GM23338 (cell line): ENCODE results near the gene PCF11. TPM values are rescaled to one million over a fixed set of nuclear protein-coding genes. Genes with fewer than 3 reads are reported as not detected.

Experiments
- ATAC-seq: fragments of 200-7000 bp; cut with Tn5 transposase; 3 replicates; pipeline ENCODE4 v1.9.1; 2020
- DNase-seq: peaks from one replicate; pipeline ENCODE4 v3.0.0-alpha.2; 2015; ENCODE audit warnings: low spot score
- H2AFZ ChIP-seq: fragments of 200-600 bp; sonication (generic); 2 replicates; pipeline ENCODE4 v1.8.0; 2016; ENCODE audit warnings: antibody characterized with exemption, mild to moderate bottlenecking, moderate library complexity
- H3F3A ChIP-seq: fragments of 200-600 bp; sonication (generic); replicated peaks from 2 replicates; pipeline ENCODE4 v1.8.0; 2017; ENCODE audit warnings: antibody characterized with exemption, mixed run types, low read depth
- H3K27ac ChIP-seq: fragments of 200-600 bp; sonication (generic); 2 replicates; pipeline ENCODE4 v1.6.1; 2016; ENCODE audit warnings: low read depth
- H3K27me3 ChIP-seq: fragments of 200-600 bp; sonication (generic); 2 replicates; pipeline ENCODE4 v1.8.0; 2016; ENCODE audit warnings: mild to moderate bottlenecking, mixed run types, moderate library complexity; ENCODE audit not compliant: insufficient read depth
- H3K36me3 ChIP-seq: fragments of 200-600 bp; sonication (generic); 2 replicates; pipeline ENCODE4 v1.8.0; 2016; ENCODE audit warnings: mild to moderate bottlenecking; ENCODE audit not compliant: insufficient read depth
- H3K4me1 ChIP-seq: fragments of 200-600 bp; sonication (generic); 2 replicates; pipeline ENCODE4 v1.8.0; 2016; ENCODE audit warnings: mild to moderate bottlenecking, moderate library complexity; ENCODE audit not compliant: insufficient read depth
- H3K4me2 ChIP-seq: fragments of 200-600 bp; sonication (generic); 2 replicates; pipeline ENCODE4 v1.7.1; 2017; ENCODE audit warnings: mixed run types
- H3K4me3 ChIP-seq: fragments of 200-600 bp; sonication (generic); 2 replicates; pipeline ENCODE4 v1.6.1; 2016; ENCODE audit warnings: mixed run types
- H3K79me2 ChIP-seq: fragments of 200-600 bp; sonication (generic); replicated peaks from 2 replicates; pipeline ENCODE4 v1.8.0; 2017; ENCODE audit warnings: mild to moderate bottlenecking; ENCODE audit not compliant: insufficient read depth
- H3K9me2 ChIP-seq: fragments of 200-600 bp; sonication (generic); 2 replicates; pipeline ENCODE4 v1.8.0; 2017; ENCODE audit not compliant: insufficient read depth
- H4K20me1 ChIP-seq: fragments of 200-600 bp; sonication (generic); replicated peaks from 2 replicates; pipeline ENCODE4 v1.8.0; 2017; ENCODE audit warnings: mild to moderate bottlenecking; ENCODE audit not compliant: insufficient read depth
- H3K27ac Mint-ChIP-seq: 2 replicates; pipeline ENCODE4 v1.8.0; 2020; ENCODE audit warnings: inconsistent platforms, mild to moderate bottlenecking, moderate library complexity, mixed read lengths
- H3K27me3 Mint-ChIP-seq: 3 replicates; pipeline ENCODE4 v1.8.0; 2022; ENCODE audit warnings: low read depth, mild to moderate bottlenecking, moderate library complexity, mixed read lengths, inconsistent platforms; ENCODE audit not compliant: insufficient read depth, poor library complexity
- H3K36me3 Mint-ChIP-seq: 3 replicates; pipeline ENCODE4 v1.8.0; 2021; ENCODE audit warnings: low read depth, mild to moderate bottlenecking, inconsistent platforms, moderate library complexity, mixed read lengths
- H3K4me1 Mint-ChIP-seq: 3 replicates; pipeline ENCODE4 v1.8.0; 2020; ENCODE audit warnings: mild to moderate bottlenecking, inconsistent platforms, mixed read lengths
- H3K4me3 Mint-ChIP-seq: 3 replicates; pipeline ENCODE4 v1.8.0; 2021; ENCODE audit warnings: moderate library complexity, mild to moderate bottlenecking, inconsistent platforms, mixed read lengths
- H3K9me3 Mint-ChIP-seq: 3 replicates; pipeline ENCODE4 v1.8.0; 2020; ENCODE audit warnings: moderate library complexity, mild to moderate bottlenecking, inconsistent platforms, mixed read lengths
- CREB1 ChIP-seq: fragments of 250-450 bp; sonication (Bioruptor Pico); IDR thresholded peaks from 2 replicates; pipeline ENCODE4 v1.5.0; 2020; ENCODE audit warnings: low read depth, mild to moderate bottlenecking, moderate library complexity
- ETS1 ChIP-seq: IDR thresholded peaks from 2 replicates; pipeline ENCODE4 v1.6.1; 2016; ENCODE audit warnings: antibody characterized with exemption
- EZH2 ChIP-seq: fragments of 200-600 bp; sonication (generic); IDR thresholded peaks from one replicate; pipeline ENCODE4 v1.8.0; 2017; ENCODE audit warnings: antibody characterized with exemption, mild to moderate bottlenecking, low read depth; ENCODE audit not compliant: unreplicated experiment
- EZH2phosphoT487 ChIP-seq: fragments of 200-600 bp; sonication (generic); IDR thresholded peaks from one replicate; pipeline ENCODE4 v1.8.1; 2018; ENCODE audit warnings: antibody characterized with exemption; ENCODE audit not compliant: unreplicated experiment
- JUNB ChIP-seq: IDR thresholded peaks from one replicate; pipeline ENCODE4 v1.6.1; 2016; ENCODE audit warnings: antibody characterized with exemption; ENCODE audit not compliant: unreplicated experiment
- NANOG ChIP-seq: IDR thresholded peaks from 2 replicates; pipeline ENCODE4 v1.6.1; 2016; ENCODE audit warnings: antibody characterized with exemption, borderline replicate concordance
- POLR2AphosphoS5 ChIP-seq: IDR thresholded peaks from 2 replicates; pipeline ENCODE4 v1.6.1; 2016; ENCODE audit warnings: antibody characterized with exemption, low read depth
- STAT1 ChIP-seq: IDR thresholded peaks from one replicate; pipeline ENCODE4 v1.6.1; 2016; ENCODE audit warnings: antibody characterized with exemption; ENCODE audit not compliant: unreplicated experiment
- ZNF114 ChIP-seq: fragments of 250-450 bp; sonication (Bioruptor Pico); IDR thresholded peaks from 2 replicates; pipeline ENCODE4 v1.5.0; 2020; ENCODE audit warnings: mild to moderate bottlenecking, moderate library complexity
- ZNF331 ChIP-seq: fragments of 250-450 bp; sonication (Bioruptor Pico); IDR thresholded peaks from 2 replicates; pipeline ENCODE4 v1.5.0; 2020; ENCODE audit warnings: low read depth, mild to moderate bottlenecking, moderate library complexity
- ZNF462 ChIP-seq: fragments of 250-450 bp; sonication (Bioruptor Pico); IDR thresholded peaks from 2 replicates; pipeline ENCODE4 v1.5.0; 2020; ENCODE audit warnings: mild to moderate bottlenecking, moderate library complexity
- polyA plus RNA-seq: library from polyadenylated mRNA; unstranded; fragments of >200 nt; fragmentation: Nextera tagmentation; extraction: Ambion mirVana; gene quantifications from 2 replicates; pipeline ENCODE4 v1.2.1, GENCODE V29; 2016
- total RNA-seq: library from RNA; depleted of rRNA; stranded (reverse); fragments of >200 nt; shearing (Covaris generic); gene quantifications from 2 replicates; pipeline ENCODE4 v1.2.3, GENCODE V29; 2014
- TF ChIP-seq, protein P1 (sequence below): IDR thresholded peaks from one replicate; pipeline ENCODE4 v1.6.1; 2018; ENCODE audit warnings: antibody characterized with exemption; ENCODE audit not compliant: unreplicated experiment

PCF11 gene
- total and polyA plus RNA-seq, 2 experiments from 2014 or later: 23.0 to 44.2 TPM

- TF ChIP-seq ETS1 (no peak), JUNB (no peak), EZH2 (no peak), EZH2phosphoT487 (no peak), ZNF331 (CRISPR knock-in tag) (no peak), STAT1 (no peak), ZNF114 (no peak), CREB1 (CRISPR knock-in tag) (no peak), NANOG (no peak), POLR2AphosphoS5 (no peak)
- TF ChIP-seq, protein P1, sequence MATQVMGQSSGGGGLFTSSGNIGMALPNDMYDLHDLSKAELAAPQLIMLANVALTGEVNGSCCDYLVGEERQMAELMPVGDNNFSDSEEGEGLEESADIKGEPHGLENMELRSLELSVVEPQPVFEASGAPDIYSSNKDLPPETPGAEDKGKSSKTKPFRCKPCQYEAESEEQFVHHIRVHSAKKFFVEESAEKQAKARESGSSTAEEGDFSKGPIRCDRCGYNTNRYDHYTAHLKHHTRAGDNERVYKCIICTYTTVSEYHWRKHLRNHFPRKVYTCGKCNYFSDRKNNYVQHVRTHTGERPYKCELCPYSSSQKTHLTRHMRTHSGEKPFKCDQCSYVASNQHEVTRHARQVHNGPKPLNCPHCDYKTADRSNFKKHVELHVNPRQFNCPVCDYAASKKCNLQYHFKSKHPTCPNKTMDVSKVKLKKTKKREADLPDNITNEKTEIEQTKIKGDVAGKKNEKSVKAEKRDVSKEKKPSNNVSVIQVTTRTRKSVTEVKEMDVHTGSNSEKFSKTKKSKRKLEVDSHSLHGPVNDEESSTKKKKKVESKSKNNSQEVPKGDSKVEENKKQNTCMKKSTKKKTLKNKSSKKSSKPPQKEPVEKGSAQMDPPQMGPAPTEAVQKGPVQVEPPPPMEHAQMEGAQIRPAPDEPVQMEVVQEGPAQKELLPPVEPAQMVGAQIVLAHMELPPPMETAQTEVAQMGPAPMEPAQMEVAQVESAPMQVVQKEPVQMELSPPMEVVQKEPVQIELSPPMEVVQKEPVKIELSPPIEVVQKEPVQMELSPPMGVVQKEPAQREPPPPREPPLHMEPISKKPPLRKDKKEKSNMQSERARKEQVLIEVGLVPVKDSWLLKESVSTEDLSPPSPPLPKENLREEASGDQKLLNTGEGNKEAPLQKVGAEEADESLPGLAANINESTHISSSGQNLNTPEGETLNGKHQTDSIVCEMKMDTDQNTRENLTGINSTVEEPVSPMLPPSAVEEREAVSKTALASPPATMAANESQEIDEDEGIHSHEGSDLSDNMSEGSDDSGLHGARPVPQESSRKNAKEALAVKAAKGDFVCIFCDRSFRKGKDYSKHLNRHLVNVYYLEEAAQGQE: no peak
Measured at GRCh38 chr11:83220260-83220659, 63.3 kb downstream of the PCF11 start (continued).

DNA sequence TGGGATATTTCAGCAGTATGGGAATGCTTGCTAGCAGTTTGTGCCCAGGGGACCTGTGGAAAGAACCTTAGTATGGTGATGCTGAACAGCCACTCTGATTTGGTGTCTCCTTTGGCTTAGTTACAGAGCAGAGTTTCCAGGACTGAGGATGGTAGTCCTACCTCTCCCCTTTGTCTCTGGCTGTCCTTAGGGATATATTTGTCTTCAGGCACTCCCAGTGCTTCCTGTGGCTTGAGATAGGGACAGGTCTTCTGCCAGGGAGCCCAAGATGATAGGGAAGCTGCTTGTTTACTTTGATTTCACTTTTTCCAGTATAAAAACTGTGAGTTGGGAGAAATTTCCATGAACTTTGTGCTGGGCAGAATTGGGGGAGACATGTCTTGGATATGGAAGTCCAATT is 64.8 kb downstream of the PCF11 start:
- no peaks in the 10 kb centered on the region for H3K9me3 Mint-ChIP-seq
- no peaks in the 10 kb centered on the region for H3K4me1 Mint-ChIP-seq
- H3K36me3 Mint-ChIP-seq: no peaks in the 10 kb centered on the region
- DNase-seq (no peak), ATAC-seq (no peak)
- Histone ChIP-seq H3K36me3 (no peaks in the 10 kb centered on the region), H4K20me1 (no peaks in the 10 kb centered on the region), H3K4me2 (no peak overlapping the region), H3K4me1 (no peaks in the 10 kb centered on the region), H3K79me2 (no peaks in the 10 kb centered on the region), H3K4me3 (no peak overlapping the region), H3K27ac (no peak overlapping the region), H3F3A (no peaks in the 10 kb centered on the region), H3K9me2 (no peaks in the 10 kb centered on the region), H3K27me3 (no peaks in the 10 kb centered on the region), H2AFZ (no peak overlapping the region)
- no peak overlapping the region for H3K4me3 Mint-ChIP-seq
- no peak overlapping the region for H3K27ac Mint-ChIP-seq
- no peaks in the 10 kb centered on the region for H3K27me3 Mint-ChIP-seq
- TF ChIP-seq, protein P1: no peak
- no peak for TF ChIP-seq CREB1 (CRISPR knock-in tag)
- TF ChIP-seq ZNF462 (CRISPR knock-in tag): no peak
- no peak for TF ChIP-seq STAT1
- no peak for TF ChIP-seq ZNF114
- no peak for TF ChIP-seq ZNF331 (CRISPR knock-in tag)
